Stromal cell of bone marrow (primary cell): ENCODE measurements around the gene ARHGAP45.

Experiments
- DNase-seq: peaks from one replicate; pipeline ENCODE4 v3.0.0-alpha.2; 2012; ENCODE audit warnings: low read depth

ARHGAP45 gene

GRCh38 chr19:1039646-1040475 is 27.1 kb upstream of the ARHGAP45 start, which contains the start of gene ABCA7:
Gene ABCA7 (plus strand): TSS chr19:1040107. CDS start chr19:1041362, 1,255 bp downstream.
- DNase-seq = peak; percentile 91

GRCh38 chr19:1040476-1041271 is 26.3 kb upstream of the ARHGAP45 start:
- DNase-seq = peak; percentile 87

GRCh38 chr19:1041272-1041834 is 25.6 kb upstream of the ARHGAP45 start:
- DNase-seq = no peak

- DNase-seq = no peak
These were observed 24.9 kb upstream of the ARHGAP45 start for GRCh38 chr19:1041835-1042685.

- DNase-seq = no peak
These were observed 24.1 kb upstream of the ARHGAP45 start for GRCh38 chr19:1042689-1043511.

- no peak for DNase-seq
These were observed 21.7 kb upstream of the ARHGAP45 start for GRCh38 chr19:1045247-1045603.

GRCh38 chr19:1046117-1046626 is 20.8 kb upstream of the ARHGAP45 start:
- DNase-seq = no peak

GRCh38 chr19:1046836-1047695 is 19.9 kb upstream of the ARHGAP45 start:
- no peak for DNase-seq

- no peak for DNase-seq
These were observed 19.2 kb upstream of the ARHGAP45 start for GRCh38 chr19:1047696-1048147.

GRCh38 chr19:1049106-1049505 is 17.9 kb upstream of the ARHGAP45 start:
- DNase-seq = no peak

GRCh38 chr19:1049800-1050199 is 17.2 kb upstream of the ARHGAP45 start:
- no peak for DNase-seq

GRCh38 chr19:1050989-1051788 is 15.8 kb upstream of the ARHGAP45 start:
- no peak for DNase-seq

GRCh38 chr19:1051791-1052190 is 15.2 kb upstream of the ARHGAP45 start:
- no peak for DNase-seq

- no peak for DNase-seq
These were observed 14.5 kb upstream of the ARHGAP45 start for GRCh38 chr19:1052349-1052975.

GRCh38 chr19:1053176-1054101 is 13.5 kb upstream of the ARHGAP45 start:
- no peak for DNase-seq

- DNase-seq = no peak
These were observed 12.6 kb upstream of the ARHGAP45 start for GRCh38 chr19:1054102-1055027.
